ENCODE data around the gene TECPR2.

The TECPR2 gene

GRCh38 chr14:102445641-102446040 lies 82.9 kb downstream of the TECPR2 start:
- Mint-ChIP-seq H3K27me3 (no peaks in the 10 kb centered on the region), H3K27ac (ENCODE audit: low read depth) (no peak overlapping the region), H3K36me3 (ENCODE audit: insufficient read depth) (peaks cover 20% of the 10 kb centered on the region), H3K4me1 (no peaks in the 10 kb centered on the region), H3K4me3 (no peak overlapping the region), H3K9me3 (no peaks in the 10 kb centered on the region)
- no peak for DNase-seq (ENCODE audit: low spot score in 2 of 2)
- no peak for ATAC-seq (replicated peaks; ENCODE audit: extremely low read depth, poor library complexity, severe bottlenecking)

- H3K36me3 Mint-ChIP-seq (ENCODE audit: insufficient read depth), result peaks cover 20% of the 10 kb centered on the region
Observed at GRCh38 chr14:102450206-102451063, 87.7 kb downstream of the TECPR2 start.

GRCh38 chr14:102451064-102451352 lies 88.3 kb downstream of the TECPR2 start:
- no peaks in the 10 kb centered on the region for H3K9me3 Mint-ChIP-seq
- H3K4me3 Mint-ChIP-seq, result no peak overlapping the region
- no peaks in the 10 kb centered on the region for H3K27me3 Mint-ChIP-seq
- DNase-seq (ENCODE audit: low spot score in 2 of 2) (no peak), ATAC-seq (replicated peaks; ENCODE audit: extremely low read depth, poor library complexity, severe bottlenecking) (no peak)
- no peak overlapping the region for H3K27ac Mint-ChIP-seq (ENCODE audit: low read depth)
- H3K4me1 Mint-ChIP-seq, result no peaks in the 10 kb centered on the region
- peaks cover 20% of the 10 kb centered on the region for H3K36me3 Mint-ChIP-seq (ENCODE audit: insufficient read depth)

More at GRCh38 chr14:102450206-102451063, 87.7 kb downstream of the TECPR2 start:
- Mint-ChIP-seq H3K27ac (ENCODE audit: low read depth) (no peak overlapping the region), H3K27me3 (no peaks in the 10 kb centered on the region), H3K4me1 (no peaks in the 10 kb centered on the region), H3K4me3 (no peak overlapping the region), H3K9me3 (no peaks in the 10 kb centered on the region)
- DNase-seq (ENCODE audit: low spot score in 2 of 2) (no peak), ATAC-seq (replicated peaks; ENCODE audit: extremely low read depth, poor library complexity, severe bottlenecking) (no peak)

GRCh38 chr14:102452302-102452701 lies 89.6 kb downstream of the TECPR2 start:
- H3K4me3 Mint-ChIP-seq, result no peak overlapping the region
- H3K27me3 Mint-ChIP-seq, result no peaks in the 10 kb centered on the region
- no peaks in the 10 kb centered on the region for H3K4me1 Mint-ChIP-seq
- H3K9me3 Mint-ChIP-seq, result no peaks in the 10 kb centered on the region
- H3K36me3 Mint-ChIP-seq (ENCODE audit: insufficient read depth), result peaks cover 16% of the 10 kb centered on the region
- H3K27ac Mint-ChIP-seq (ENCODE audit: low read depth), result no peak overlapping the region
- ATAC-seq (replicated peaks; ENCODE audit: extremely low read depth, poor library complexity, severe bottlenecking) (no peak), DNase-seq (ENCODE audit: low spot score in 2 of 2) (no peak)

GRCh38 chr14:102454711-102455110 lies 92.0 kb downstream of the TECPR2 start:
- DNase-seq (ENCODE audit: low spot score in 2 of 2) (no peak), ATAC-seq (replicated peaks; ENCODE audit: extremely low read depth, poor library complexity, severe bottlenecking) (no peak)
- H3K36me3 Mint-ChIP-seq (ENCODE audit: insufficient read depth), result peaks cover 13% of the 10 kb centered on the region
- H3K9me3 Mint-ChIP-seq, result no peaks in the 10 kb centered on the region
- H3K4me3 Mint-ChIP-seq, result no peak overlapping the region
- H3K4me1 Mint-ChIP-seq, result no peaks in the 10 kb centered on the region
- H3K27me3 Mint-ChIP-seq, result no peaks in the 10 kb centered on the region
- H3K27ac Mint-ChIP-seq (ENCODE audit: low read depth), result no peak overlapping the region

- Mint-ChIP-seq H3K27ac (ENCODE audit: low read depth) (no peak overlapping the region), H3K9me3 (no peaks in the 10 kb centered on the region), H3K36me3 (ENCODE audit: insufficient read depth) (peaks cover 2% of the 10 kb centered on the region), H3K4me3 (no peak overlapping the region), H3K4me1 (peaks cover 6% of the 10 kb centered on the region), H3K27me3 (no peaks in the 10 kb centered on the region)
- ATAC-seq (replicated peaks; ENCODE audit: extremely low read depth, poor library complexity, severe bottlenecking), result no peak
- DNase-seq (ENCODE audit: low spot score in 2 of 2), result no peak
Observed at GRCh38 chr14:102457509-102457908, 94.8 kb downstream of the TECPR2 start.

- no peaks in the 10 kb centered on the region for H3K9me3 Mint-ChIP-seq
- H3K36me3 Mint-ChIP-seq (ENCODE audit: insufficient read depth), result peaks cover 3% of the 10 kb centered on the region
- H3K27me3 Mint-ChIP-seq, result no peaks in the 10 kb centered on the region
- H3K27ac Mint-ChIP-seq (ENCODE audit: low read depth), result peak overlapping the region; percentile 46
- H3K4me3 Mint-ChIP-seq, result no peak overlapping the region
- DNase-seq (ENCODE audit: low spot score in 2 of 2) (no peak), ATAC-seq (replicated peaks; ENCODE audit: extremely low read depth, poor library complexity, severe bottlenecking) (no peak)
- H3K4me1 Mint-ChIP-seq, result peaks cover 6% of the 10 kb centered on the region
Observed at GRCh38 chr14:102461490-102462338, 99.0 kb downstream of the TECPR2 start.

- ATAC-seq (replicated peaks; ENCODE audit: extremely low read depth, poor library complexity, severe bottlenecking) (no peak), DNase-seq (ENCODE audit: low spot score in 2 of 2) (no peak)
- H3K4me3 Mint-ChIP-seq, result no peak overlapping the region
- H3K27me3 Mint-ChIP-seq, result no peaks in the 10 kb centered on the region
- no peak overlapping the region for H3K27ac Mint-ChIP-seq (ENCODE audit: low read depth)
- H3K4me1 Mint-ChIP-seq, result peaks cover 6% of the 10 kb centered on the region
- peaks cover 3% of the 10 kb centered on the region for H3K36me3 Mint-ChIP-seq (ENCODE audit: insufficient read depth)
- H3K9me3 Mint-ChIP-seq, result no peaks in the 10 kb centered on the region
Observed at GRCh38 chr14:102462391-102462790, 99.7 kb downstream of the TECPR2 start.

- no peak overlapping the region for H3K27ac Mint-ChIP-seq (ENCODE audit: low read depth)
- ATAC-seq (replicated peaks; ENCODE audit: extremely low read depth, poor library complexity, severe bottlenecking), result no peak
- H3K4me1 Mint-ChIP-seq, result peaks cover 6% of the 10 kb centered on the region
- H3K4me3 Mint-ChIP-seq, result no peak overlapping the region
- H3K27me3 Mint-ChIP-seq, result no peaks in the 10 kb centered on the region
- H3K36me3 Mint-ChIP-seq (ENCODE audit: insufficient read depth), result peaks cover 4% of the 10 kb centered on the region
- DNase-seq (ENCODE audit: low spot score in 2 of 2), result no peak
- H3K9me3 Mint-ChIP-seq, result no peaks in the 10 kb centered on the region
Observed at GRCh38 chr14:102464006-102464405, 101.3 kb downstream of the TECPR2 start.

GRCh38 chr14:102464846-102465341 lies 102.2 kb downstream of the TECPR2 start:
- DNase-seq (ENCODE audit: low spot score in 2 of 2) (no peak), ATAC-seq (replicated peaks; ENCODE audit: extremely low read depth, poor library complexity, severe bottlenecking) (no peak)
- Mint-ChIP-seq H3K36me3 (ENCODE audit: insufficient read depth) (peaks cover 6% of the 10 kb centered on the region), H3K9me3 (no peaks in the 10 kb centered on the region), H3K4me3 (no peak overlapping the region), H3K4me1 (peaks cover 6% of the 10 kb centered on the region), H3K27ac (ENCODE audit: low read depth) (no peak overlapping the region), H3K27me3 (no peaks in the 10 kb centered on the region)

GRCh38 chr14:102469261-102469660 lies 106.5 kb downstream of the TECPR2 start:
- no peak for DNase-seq (ENCODE audit: low spot score in 2 of 2)
- ATAC-seq (replicated peaks; ENCODE audit: extremely low read depth, poor library complexity, severe bottlenecking), result no peak
- no peaks in the 10 kb centered on the region for H3K4me1 Mint-ChIP-seq
- H3K27ac Mint-ChIP-seq (ENCODE audit: low read depth), result no peak overlapping the region
- H3K9me3 Mint-ChIP-seq, result no peaks in the 10 kb centered on the region
- H3K36me3 Mint-ChIP-seq (ENCODE audit: insufficient read depth), result peaks cover 6% of the 10 kb centered on the region
- H3K27me3 Mint-ChIP-seq, result no peaks in the 10 kb centered on the region
- no peak overlapping the region for H3K4me3 Mint-ChIP-seq

- H3K4me3 Mint-ChIP-seq, result no peak overlapping the region
- DNase-seq (ENCODE audit: low spot score in 2 of 2) (no peak), ATAC-seq (replicated peaks; ENCODE audit: extremely low read depth, poor library complexity, severe bottlenecking) (no peak)
- no peaks in the 10 kb centered on the region for H3K27me3 Mint-ChIP-seq
- H3K27ac Mint-ChIP-seq (ENCODE audit: low read depth), result no peak overlapping the region
- no peaks in the 10 kb centered on the region for H3K9me3 Mint-ChIP-seq
- no peaks in the 10 kb centered on the region for H3K4me1 Mint-ChIP-seq
- H3K36me3 Mint-ChIP-seq (ENCODE audit: insufficient read depth), result peaks cover 3% of the 10 kb centered on the region
Observed at GRCh38 chr14:102471921-102472790, 109.4 kb downstream of the TECPR2 start.
